ENCODE measurements around the gene C11orf58.

Gene C11orf58

DNA sequence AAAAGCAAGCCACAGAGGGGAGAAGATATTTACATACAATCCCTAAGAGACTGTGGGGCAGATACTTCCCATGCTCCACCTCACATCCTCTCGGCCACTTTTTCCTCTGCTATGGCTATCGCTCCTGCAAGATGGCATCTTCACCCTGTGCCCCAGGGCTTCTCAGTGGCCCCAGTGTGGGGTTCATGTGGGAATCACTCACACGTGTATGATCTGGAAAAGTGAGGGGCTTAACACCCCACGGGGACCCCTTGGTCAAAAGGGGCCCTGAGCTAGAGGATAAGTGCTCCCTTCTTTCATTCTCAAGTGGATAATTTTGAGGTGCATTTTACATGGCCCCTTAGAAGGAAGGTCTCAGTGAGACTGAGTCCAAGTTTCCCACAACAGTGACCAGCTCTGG is 28.7 kb downstream of the C11orf58 start:
- no peak for DNase-seq
- WGBS (ENCODE audit: insufficient coverage), result 95% methylated on average over 4 of the region's 4 CpGs
- H3K4me3 ChIP-seq (ENCODE audit: control insufficient read depth in 1 of 7, extremely low read depth in 1 of 7, insufficient read depth in 4 of 7, low read depth in 2 of 7, low read length in 6 of 7), result no peak overlapping the region
- H3K27ac ChIP-seq (ENCODE audit: insufficient read depth in 1 of 2, low read depth in 1 of 2, low read length in 2 of 2, poor library complexity in 1 of 2, severe bottlenecking in 2 of 2), result no peak overlapping the region
- H3K27me3 ChIP-seq (replicated peaks in 2 of 5; ENCODE audit: control insufficient read depth in 4 of 5, insufficient read depth in 5 of 5, low read length in 4 of 5), result peaks cover 0 to 4% (median 0%) of the 10 kb centered on the region in 5 experiments
- no peaks in the 10 kb centered on the region for H3K36me3 ChIP-seq (ENCODE audit: control insufficient read depth in 4 of 4, insufficient read depth in 4 of 4, low read length in 3 of 4)
- CTCF ChIA-PET, result interaction anchor here (1.9 kb wide), 1 partner anchor 20 kb away, joined by 5 read pairs; no protein-coding TSS in a partner anchor
- H3K9me3 ChIP-seq (ENCODE audit: control extremely low read depth in 1 of 5, control insufficient read depth in 4 of 5, insufficient read depth in 2 of 5, low read depth in 1 of 5, low read length in 4 of 5), result no peaks in the 10 kb centered on the region
- POLR2A ChIA-PET, result no interaction called here
- no peaks in the 10 kb centered on the region for H3K4me1 ChIP-seq (ENCODE audit: control extremely low read depth in 1 of 4, control insufficient read depth in 4 of 4, insufficient read depth in 4 of 4, low read length in 3 of 4)

DNA sequence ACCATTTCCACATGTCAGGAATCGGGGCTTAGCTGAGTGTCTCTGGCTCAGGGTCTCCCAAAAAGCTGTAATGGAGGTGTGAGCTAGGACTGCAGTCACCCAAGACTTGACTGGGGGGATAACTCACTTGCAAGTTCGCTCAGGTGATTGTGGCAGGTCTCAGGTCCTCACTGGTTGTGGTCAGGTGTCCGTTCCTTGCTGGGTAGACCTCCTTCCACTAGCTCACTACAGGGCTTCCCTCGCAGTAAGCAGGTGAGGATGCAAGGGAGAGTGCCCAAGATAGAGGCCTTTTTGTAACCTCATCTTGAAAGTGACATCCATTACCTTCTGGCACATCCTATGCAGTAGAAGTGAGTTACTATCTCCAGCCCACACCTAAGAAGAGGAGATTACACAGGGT is 29.5 kb downstream of the C11orf58 start:
- DNase-seq, result no peak
- POLR2A ChIA-PET, result no interaction called here
- CTCF ChIA-PET, result interaction anchor here (1.9 kb wide), 1 partner anchor 20 kb away, joined by 5 read pairs; no protein-coding TSS in a partner anchor
- Histone ChIP-seq H3K9me3 (ENCODE audit: control extremely low read depth in 1 of 5, control insufficient read depth in 4 of 5, insufficient read depth in 2 of 5, low read depth in 1 of 5, low read length in 4 of 5) (no peaks in the 10 kb centered on the region), H3K27ac (ENCODE audit: insufficient read depth in 1 of 2, low read depth in 1 of 2, low read length in 2 of 2, poor library complexity in 1 of 2, severe bottlenecking in 2 of 2) (no peak overlapping the region), H3K4me3 (ENCODE audit: control insufficient read depth in 1 of 7, extremely low read depth in 1 of 7, insufficient read depth in 4 of 7, low read depth in 2 of 7, low read length in 6 of 7) (no peak overlapping the region), H3K4me1 (ENCODE audit: control extremely low read depth in 1 of 4, control insufficient read depth in 4 of 4, insufficient read depth in 4 of 4, low read length in 3 of 4) (no peaks in the 10 kb centered on the region), H3K27me3 (replicated peaks in 2 of 5; ENCODE audit: control insufficient read depth in 4 of 5, insufficient read depth in 5 of 5, low read length in 4 of 5) (peaks cover 0 to 4% (median 0%) of the 10 kb centered on the region in 5 experiments), H3K36me3 (ENCODE audit: control insufficient read depth in 4 of 4, insufficient read depth in 4 of 4, low read length in 3 of 4) (no peaks in the 10 kb centered on the region)
- WGBS (ENCODE audit: insufficient coverage), result 96% methylated on average over 3 of the region's 4 CpGs

DNA sequence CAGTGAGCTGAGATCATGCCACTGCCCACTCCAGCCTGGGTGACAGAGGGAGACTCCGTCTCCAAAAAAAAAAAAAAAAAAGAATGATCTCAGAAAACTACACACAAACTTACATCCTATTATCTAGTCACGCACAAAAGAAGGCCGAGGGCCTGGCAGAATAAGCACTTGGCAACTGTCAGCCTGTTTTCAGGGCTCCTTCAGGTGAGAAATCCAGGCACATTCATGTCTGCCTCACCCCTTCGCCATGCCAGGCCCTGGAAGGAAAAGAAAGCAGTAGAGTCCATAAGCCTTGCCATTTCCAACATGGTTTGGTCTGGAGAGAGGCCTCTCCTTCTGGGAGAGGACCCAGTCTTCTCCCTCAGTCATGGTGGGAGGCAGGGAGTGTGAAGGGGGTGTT is 30.9 kb downstream of the C11orf58 start:
- H3K27me3 ChIP-seq (replicated peaks in 2 of 5; ENCODE audit: control insufficient read depth in 4 of 5, insufficient read depth in 5 of 5, low read length in 4 of 5), result peaks cover 0 to 6% (median 0%) of the 10 kb centered on the region in 5 experiments
- CTCF ChIA-PET, result interaction anchor here (1.0 to 1.3 kb wide), 2 partner anchors 8 to 13 kb away, joined by 3 to 6 read pairs; no protein-coding TSS in a partner anchor
- no peaks in the 10 kb centered on the region for H3K9me3 ChIP-seq (ENCODE audit: control extremely low read depth in 1 of 5, control insufficient read depth in 4 of 5, insufficient read depth in 2 of 5, low read depth in 1 of 5, low read length in 4 of 5)
- H3K4me1 ChIP-seq (ENCODE audit: control extremely low read depth in 1 of 4, control insufficient read depth in 4 of 4, insufficient read depth in 4 of 4, low read length in 3 of 4), result no peaks in the 10 kb centered on the region
- WGBS (ENCODE audit: insufficient coverage), result 100% methylated on average over 2 of the region's 4 CpGs
- no peaks in the 10 kb centered on the region for H3K36me3 ChIP-seq (ENCODE audit: control insufficient read depth in 4 of 4, insufficient read depth in 4 of 4, low read length in 3 of 4)
- H3K27ac ChIP-seq (ENCODE audit: insufficient read depth in 1 of 2, low read depth in 1 of 2, low read length in 2 of 2, poor library complexity in 1 of 2, severe bottlenecking in 2 of 2), result no peak overlapping the region
- H3K4me3 ChIP-seq (ENCODE audit: control insufficient read depth in 1 of 7, extremely low read depth in 1 of 7, insufficient read depth in 4 of 7, low read depth in 2 of 7, low read length in 6 of 7), result no peak overlapping the region
- no peak for DNase-seq
- POLR2A ChIA-PET, result interaction anchor here (0.6 kb wide), 1 partner anchor 382 kb away, joined by 3 read pairs; no protein-coding TSS in a partner anchor

DNA sequence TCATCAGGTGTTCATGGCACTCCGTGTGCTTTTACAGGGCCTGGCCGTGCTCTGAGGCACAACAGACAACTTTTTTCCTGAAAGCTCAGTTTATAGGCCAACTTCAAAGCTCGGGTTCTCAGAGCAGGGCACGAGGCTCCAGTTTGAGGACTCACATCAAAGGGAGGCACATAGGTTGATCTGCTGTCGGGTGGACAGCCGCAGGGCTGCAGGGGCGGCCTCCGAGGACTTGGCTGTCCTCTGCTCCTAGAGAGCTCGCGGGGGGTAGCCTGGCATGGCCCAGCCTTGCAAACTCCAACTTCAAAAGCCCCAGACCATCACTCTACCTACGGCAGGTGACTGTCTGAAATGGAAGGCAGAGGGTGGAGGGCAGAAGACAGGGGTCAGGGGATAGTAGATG is 31.6 kb downstream of the C11orf58 start:
- Histone ChIP-seq H3K27ac (ENCODE audit: insufficient read depth in 1 of 2, low read depth in 1 of 2, low read length in 2 of 2, poor library complexity in 1 of 2, severe bottlenecking in 2 of 2) (no peak overlapping the region), H3K4me3 (ENCODE audit: control insufficient read depth in 1 of 7, extremely low read depth in 1 of 7, insufficient read depth in 4 of 7, low read depth in 2 of 7, low read length in 6 of 7) (no peak overlapping the region), H3K4me1 (ENCODE audit: control extremely low read depth in 1 of 4, control insufficient read depth in 4 of 4, insufficient read depth in 4 of 4, low read length in 3 of 4) (no peaks in the 10 kb centered on the region), H3K9me3 (ENCODE audit: control extremely low read depth in 1 of 5, control insufficient read depth in 4 of 5, insufficient read depth in 2 of 5, low read depth in 1 of 5, low read length in 4 of 5) (no peaks in the 10 kb centered on the region), H3K36me3 (ENCODE audit: control insufficient read depth in 4 of 4, insufficient read depth in 4 of 4, low read length in 3 of 4) (no peaks in the 10 kb centered on the region), H3K27me3 (replicated peaks in 2 of 5; ENCODE audit: control insufficient read depth in 4 of 5, insufficient read depth in 5 of 5, low read length in 4 of 5) (peaks cover 0 to 8% (median 0%) of the 10 kb centered on the region in 5 experiments)
- ChIA-PET CTCF (interaction anchor here (1.3 kb wide), 1 partner anchor 9 kb away, joined by 6 read pairs; no protein-coding TSS in a partner anchor), POLR2A (no interaction called here)
- WGBS (ENCODE audit: insufficient coverage), result 96% methylated on average over 10 of the region's 11 CpGs
- DNase-seq, result no peak

GRCh38 chr11:16771350-16772140 is 33.1 kb downstream of the C11orf58 start:
- Histone ChIP-seq H3K36me3 (ENCODE audit: control insufficient read depth in 4 of 4, insufficient read depth in 4 of 4, low read length in 3 of 4) (no peaks in the 10 kb centered on the region), H3K4me1 (ENCODE audit: control extremely low read depth in 1 of 4, control insufficient read depth in 4 of 4, insufficient read depth in 4 of 4, low read length in 3 of 4) (no peaks in the 10 kb centered on the region), H3K4me3 (ENCODE audit: control insufficient read depth in 1 of 7, extremely low read depth in 1 of 7, insufficient read depth in 4 of 7, low read depth in 2 of 7, low read length in 6 of 7) (no peak overlapping the region), H3K9me3 (ENCODE audit: control extremely low read depth in 1 of 5, control insufficient read depth in 4 of 5, insufficient read depth in 2 of 5, low read depth in 1 of 5, low read length in 4 of 5) (no peaks in the 10 kb centered on the region), H3K27me3 (replicated peaks in 2 of 5; ENCODE audit: control insufficient read depth in 4 of 5, insufficient read depth in 5 of 5, low read length in 4 of 5) (peaks cover 0 to 4% (median 0%) of the 10 kb centered on the region in 5 experiments), H3K27ac (ENCODE audit: insufficient read depth in 1 of 2, low read depth in 1 of 2, low read length in 2 of 2, poor library complexity in 1 of 2, severe bottlenecking in 2 of 2) (no peak overlapping the region)
- WGBS (ENCODE audit: insufficient coverage), result 98% methylated on average over 11 of the region's 12 CpGs
- DNase-seq, result no peak
- POLR2A ChIA-PET, result no interaction called here
- CTCF ChIA-PET, result interaction anchor here (0.7 to 1.1 kb wide), 2 partner anchors 9 to 46 kb away, joined by 3 read pairs; no protein-coding TSS in a partner anchor

DNA sequence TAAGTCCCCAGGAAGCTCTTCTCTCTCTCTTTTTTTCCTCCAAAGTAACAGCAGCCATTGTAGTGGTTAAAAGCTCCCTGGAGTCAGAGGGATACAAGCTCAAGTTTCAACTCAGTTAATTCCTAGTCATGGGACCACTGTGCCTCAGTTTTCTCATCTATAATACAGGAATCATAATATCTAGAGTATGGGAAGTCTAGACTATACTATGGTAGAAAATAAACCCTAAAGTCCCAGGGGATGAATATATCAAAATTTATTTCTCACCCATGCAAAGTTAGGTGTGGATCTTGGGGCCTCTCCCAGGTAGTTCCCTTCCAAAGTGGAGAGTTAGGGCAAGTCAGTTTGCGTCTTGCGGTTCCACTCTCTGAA is 33.7 kb downstream of the C11orf58 start:
- H3K4me3 ChIP-seq (ENCODE audit: control insufficient read depth in 1 of 7, extremely low read depth in 1 of 7, insufficient read depth in 4 of 7, low read depth in 2 of 7, low read length in 6 of 7), result no peak overlapping the region
- H3K36me3 ChIP-seq (ENCODE audit: control insufficient read depth in 4 of 4, insufficient read depth in 4 of 4, low read length in 3 of 4), result no peaks in the 10 kb centered on the region
- H3K27me3 ChIP-seq (replicated peaks in 2 of 5; ENCODE audit: control insufficient read depth in 4 of 5, insufficient read depth in 5 of 5, low read length in 4 of 5), result peaks cover 0 to 4% (median 0%) of the 10 kb centered on the region in 5 experiments
- ChIA-PET POLR2A (no interaction called here), CTCF (interaction anchor here (0.7 to 1.1 kb wide), 4 partner anchors 10 to 46 kb away, joined by 3 read pairs; no protein-coding TSS in a partner anchor)
- H3K27ac ChIP-seq (ENCODE audit: insufficient read depth in 1 of 2, low read depth in 1 of 2, low read length in 2 of 2, poor library complexity in 1 of 2, severe bottlenecking in 2 of 2), result no peak overlapping the region
- no peaks in the 10 kb centered on the region for H3K9me3 ChIP-seq (ENCODE audit: control extremely low read depth in 1 of 5, control insufficient read depth in 4 of 5, insufficient read depth in 2 of 5, low read depth in 1 of 5, low read length in 4 of 5)
- no peaks in the 10 kb centered on the region for H3K4me1 ChIP-seq (ENCODE audit: control extremely low read depth in 1 of 4, control insufficient read depth in 4 of 4, insufficient read depth in 4 of 4, low read length in 3 of 4)
- no peak for DNase-seq
- WGBS (ENCODE audit: insufficient coverage), result 93% methylated on average over 2 of the region's 2 CpGs
